ENCODE results near the gene GRIK5.

- TF ChIP-seq POLR2A (IDR thresholded peaks at IDR 0.05) (no peak), CTCF (IDR thresholded peaks at IDR 0.05) (no peak)
These were observed 79.4 kb downstream of the GRIK5 start for GRCh38 chr19:41990615-41991014.

Measured in right lobe of liver (tissue), 4 donors.